GM18873 (cell line): ENCODE results near the gene SULF2.

Experiments
- ATAC-seq: cut with Tn5 transposase; IDR thresholded peaks from one replicate; pipeline ENCODE4 v1.9.1; 2021; ENCODE audit warnings: mild to moderate bottlenecking, moderate library complexity, moderate number of reproducible peaks; ENCODE audit not compliant: unreplicated experiment, low FRiP score

SULF2 gene

DNA sequence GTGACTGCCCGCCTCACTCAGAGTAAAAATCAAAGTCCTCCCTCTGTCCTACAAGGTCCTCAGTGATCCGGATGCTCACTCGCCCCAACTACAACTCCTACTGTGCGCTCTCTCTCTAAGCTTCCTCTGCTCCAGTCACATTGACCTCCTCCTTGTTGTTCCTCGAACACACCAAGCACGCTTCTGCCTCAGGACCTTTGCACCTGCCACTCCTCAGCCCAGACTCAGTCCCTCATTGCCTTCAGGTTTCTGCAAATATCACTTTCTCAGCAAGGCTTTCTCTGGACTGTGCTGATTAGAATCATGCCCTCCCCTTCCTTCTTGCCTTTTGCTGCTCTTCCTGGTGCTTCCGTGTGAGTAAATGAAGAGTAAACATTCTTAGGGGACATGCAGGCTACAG lies 41.6 kb downstream of the SULF2 start:
- ATAC-seq = no peak

- no peak for ATAC-seq
Measured at GRCh38 chr20:47741669-47742608, 43.3 kb downstream of the SULF2 start.

GRCh38 chr20:47740862-47741184 lies 44.5 kb downstream of the SULF2 start:
- ATAC-seq = no peak

DNA sequence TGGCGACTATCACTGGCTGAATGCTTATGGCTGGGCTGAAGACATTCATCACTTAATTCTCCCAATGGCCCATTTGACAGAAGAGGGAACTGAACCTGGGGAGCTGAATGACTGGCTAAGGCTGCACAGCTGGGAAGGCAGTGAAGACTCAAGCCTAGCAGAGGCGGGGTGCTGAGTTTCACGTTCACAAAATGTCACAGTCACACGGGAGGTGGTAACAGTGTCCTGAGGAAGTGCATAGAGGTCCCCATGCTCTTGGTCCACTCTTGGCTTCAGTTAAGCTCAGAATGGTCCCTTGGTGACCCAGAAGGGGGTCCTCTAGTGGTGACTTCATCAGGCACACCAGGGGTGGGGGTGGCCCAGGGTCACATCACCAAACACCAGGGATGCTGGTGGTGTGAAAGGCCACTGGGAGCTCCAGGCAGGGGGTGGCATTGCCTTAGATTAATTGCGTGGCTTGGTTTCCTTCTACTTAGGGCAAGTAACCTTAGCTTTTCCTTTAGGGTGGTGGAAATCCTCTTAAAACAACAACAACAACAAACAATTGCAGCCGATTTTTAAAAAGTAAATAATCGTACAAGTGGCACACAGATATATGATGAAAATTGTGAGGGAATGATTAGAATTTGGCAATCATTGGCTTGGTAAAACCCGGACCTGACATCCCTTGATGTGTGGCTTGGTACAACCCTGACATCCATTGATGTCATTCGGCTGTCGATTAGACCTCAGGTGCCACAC lies 45.0 kb downstream of the SULF2 start:
- no peak for ATAC-seq

DNA sequence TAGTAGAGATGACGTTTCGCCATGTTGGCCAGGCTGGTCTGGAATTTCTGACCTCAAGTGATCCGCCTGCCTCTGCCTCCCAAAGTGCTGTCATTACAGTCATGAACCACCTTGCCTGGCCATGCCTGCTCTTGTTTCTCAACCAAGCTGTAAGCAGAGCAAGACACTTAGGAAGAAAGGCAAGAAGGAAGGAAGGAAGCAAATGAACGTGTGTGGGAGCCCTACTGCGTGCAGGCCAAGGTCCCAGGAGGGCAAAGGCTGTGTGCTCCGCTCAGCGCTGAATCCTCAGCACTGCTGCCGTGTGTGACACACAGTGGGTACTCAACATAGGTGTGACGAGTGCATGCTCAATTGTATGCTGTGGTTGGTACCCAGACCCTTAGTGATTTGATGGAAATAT lies 47.4 kb downstream of the SULF2 start:
- no peak for ATAC-seq

DNA sequence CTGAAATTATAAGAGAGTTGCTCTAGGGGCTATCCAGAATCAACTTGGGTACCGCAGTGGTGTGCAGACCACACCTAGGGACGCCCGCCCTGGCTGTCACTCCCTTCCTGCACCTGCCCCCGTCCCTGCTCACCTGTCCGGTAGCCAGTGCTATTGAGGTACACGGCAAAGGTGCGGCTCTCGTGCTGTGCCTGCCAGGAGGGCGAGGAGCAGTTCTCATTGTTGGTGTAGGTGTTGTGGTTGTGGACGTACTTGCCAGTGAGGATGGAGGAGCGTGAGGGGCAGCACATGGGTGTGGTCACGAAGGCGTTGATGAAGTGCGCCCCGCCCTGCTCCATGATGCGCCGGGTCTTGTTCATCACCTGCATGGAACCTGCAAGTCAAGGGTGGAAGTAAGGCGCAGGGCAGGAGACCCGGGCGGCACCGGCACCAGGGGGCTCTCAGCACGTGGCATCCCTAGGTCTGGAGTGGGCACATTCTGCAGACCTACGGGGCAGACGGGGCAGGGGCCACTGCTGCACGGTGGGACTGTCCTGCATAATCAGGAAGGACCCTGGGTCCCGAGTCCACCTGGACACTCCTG lies 48.6 kb downstream of the SULF2 start:
- ATAC-seq = no peak

DNA sequence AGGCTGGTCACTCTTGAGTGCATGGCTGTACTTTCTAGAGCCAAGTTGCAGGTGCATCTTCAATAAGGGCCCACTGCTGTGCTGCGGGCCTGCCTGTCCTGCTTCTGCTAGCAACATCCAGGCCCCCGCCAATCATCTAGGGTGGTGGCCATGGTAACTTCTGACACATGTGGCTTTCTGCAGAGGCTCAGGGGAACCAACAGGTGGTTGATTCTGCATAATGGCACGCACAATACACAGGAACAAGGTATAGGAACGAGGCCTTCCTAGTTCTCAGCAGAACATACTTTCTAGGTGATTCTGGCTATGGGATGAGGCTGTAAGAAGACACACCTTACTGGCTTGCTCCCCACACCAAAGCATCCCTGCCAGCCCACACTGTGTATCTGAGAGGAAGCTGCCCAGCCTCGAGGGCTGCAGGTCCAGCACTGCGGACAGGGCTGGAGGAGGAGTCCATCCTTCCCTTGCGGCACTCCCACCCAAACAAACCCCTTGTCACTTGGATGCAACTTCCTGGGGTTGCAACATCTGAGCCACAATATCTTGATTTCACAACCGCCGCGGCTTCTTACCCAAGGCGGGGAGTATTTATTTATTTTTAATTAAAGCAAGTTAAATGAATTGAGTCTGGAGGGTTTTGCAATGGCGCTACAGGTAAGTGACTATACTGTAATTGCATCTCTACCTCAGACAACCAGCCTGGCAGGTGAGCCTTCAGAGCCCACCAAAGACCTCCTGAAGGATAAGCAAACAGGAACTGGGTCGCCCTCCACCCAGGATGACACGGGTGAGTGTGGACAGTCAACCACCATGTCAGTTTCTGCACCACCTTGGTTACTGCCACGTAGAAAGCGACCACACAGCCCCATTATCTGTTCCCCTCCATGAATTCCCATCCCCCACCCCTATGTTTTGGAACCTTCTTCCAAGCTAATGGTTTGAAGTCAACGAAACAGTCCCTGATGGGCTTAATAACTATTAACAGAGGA lies 49.6 kb downstream of the SULF2 start:
- ATAC-seq = no peak

DNA sequence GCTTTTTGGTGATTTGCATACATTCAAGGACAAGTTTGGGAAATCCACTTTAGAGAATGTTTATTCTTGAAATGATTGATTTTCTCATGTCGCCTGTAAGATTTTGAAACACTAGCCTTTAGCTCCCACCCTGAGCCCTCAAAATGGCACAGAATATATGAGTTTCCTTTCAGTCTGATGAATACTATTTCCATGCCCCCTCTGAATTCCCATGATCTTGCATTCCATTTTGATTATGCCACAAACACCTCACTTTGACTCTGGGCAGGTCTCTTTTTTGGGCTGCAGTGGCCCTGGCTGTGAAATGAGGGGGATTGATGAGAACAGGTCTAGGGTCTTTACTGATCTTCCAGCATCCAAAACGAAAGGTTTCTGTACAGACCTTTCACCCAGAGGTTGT lies 50.4 kb downstream of the SULF2 start:
- ATAC-seq = no peak

DNA sequence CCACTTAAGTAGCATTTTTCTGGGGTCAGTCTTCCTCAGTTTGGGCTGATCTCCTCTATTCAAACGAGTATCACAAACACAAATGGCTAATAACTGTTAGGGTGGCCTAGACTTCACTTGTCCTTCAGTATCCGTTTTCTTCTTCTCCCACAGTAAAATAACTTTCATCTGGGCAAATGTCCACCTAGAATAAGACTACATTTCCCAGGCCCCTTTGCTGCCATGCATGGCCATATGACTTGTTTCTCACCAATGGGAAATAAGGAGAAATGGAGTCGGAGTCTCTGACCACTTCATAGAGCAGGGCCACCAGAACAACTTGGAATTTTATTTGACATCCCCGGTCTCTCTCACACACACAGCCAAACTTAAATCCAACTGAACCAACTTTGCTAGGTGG lies 51.4 kb downstream of the SULF2 start:
- no peak for ATAC-seq

DNA sequence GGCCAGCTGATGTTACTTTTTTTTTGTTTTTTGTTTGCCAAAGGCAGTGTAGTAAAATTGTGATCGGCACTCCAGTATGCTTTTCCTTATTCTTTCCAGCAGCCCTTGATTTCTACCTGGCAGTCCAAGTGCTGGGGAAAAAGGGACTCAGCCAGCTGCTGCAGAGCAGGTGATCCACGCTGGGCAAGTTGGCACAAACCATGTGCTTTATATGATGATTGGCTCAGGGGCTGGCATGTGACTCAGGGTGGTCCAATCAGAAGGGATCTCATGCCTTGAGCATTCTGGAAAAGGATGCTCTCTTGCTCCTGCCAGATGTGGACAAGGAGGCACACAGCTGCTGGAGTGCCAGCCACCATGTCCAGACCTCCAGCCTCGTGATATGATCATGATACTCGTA lies 54.5 kb downstream of the SULF2 start:
- no peak for ATAC-seq

DNA sequence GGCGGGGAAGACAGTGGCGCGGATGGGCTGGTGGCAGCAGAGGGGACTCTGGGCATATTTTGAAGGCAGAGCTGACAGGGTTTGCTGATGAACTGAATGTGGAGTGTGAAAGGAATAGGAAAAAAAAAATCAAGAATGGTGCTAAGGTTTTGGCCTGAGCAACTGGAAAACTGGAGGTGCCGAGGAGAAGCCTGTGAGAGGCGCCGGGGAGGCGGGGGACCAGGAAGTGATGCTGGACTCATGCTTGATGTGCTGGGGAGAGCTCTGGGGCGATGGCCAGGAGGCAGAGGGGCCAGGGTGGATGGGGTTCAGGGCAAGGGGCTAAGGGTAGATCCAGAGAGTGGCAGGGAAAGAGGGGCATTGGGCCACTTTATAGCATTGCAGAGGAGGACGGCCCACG lies 55.8 kb downstream of the SULF2 start:
- ATAC-seq = no peak

- ATAC-seq = no peak
Measured at GRCh38 chr20:47727909-47728361, 57.3 kb downstream of the SULF2 start.

DNA sequence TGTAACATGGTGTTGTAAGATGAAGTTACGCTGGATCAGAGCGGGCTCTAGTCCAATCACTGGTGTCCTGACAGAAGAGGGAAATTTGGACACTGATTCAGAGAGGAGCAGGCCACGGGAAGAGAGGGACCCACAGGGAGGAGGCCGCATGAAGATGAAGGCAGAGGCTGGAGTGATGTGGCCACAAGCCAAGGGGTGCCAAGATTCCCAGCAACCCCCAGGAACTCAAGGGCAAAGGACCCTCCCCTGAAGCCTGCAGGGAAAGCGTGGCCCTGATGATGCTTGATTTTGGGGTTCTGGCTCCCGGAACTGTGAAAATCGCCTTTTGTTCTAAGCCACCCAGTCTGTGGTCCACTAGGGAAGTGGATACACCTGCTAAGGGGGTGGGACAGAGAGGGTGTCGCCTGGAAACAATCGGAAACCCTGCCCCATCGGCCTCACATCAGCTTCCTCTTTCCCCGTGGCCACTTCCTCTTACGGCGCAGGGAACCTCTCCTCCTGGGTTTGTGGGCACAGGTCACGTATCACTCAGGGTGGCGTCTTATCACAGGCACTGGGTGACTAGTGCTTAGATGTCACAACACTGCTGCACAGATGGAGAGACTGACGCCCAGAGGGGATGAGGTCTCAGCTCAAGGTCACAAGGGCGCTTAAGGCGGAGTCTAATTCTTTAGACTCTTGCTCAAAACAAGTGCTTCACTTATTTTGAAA lies 58.0 kb downstream of the SULF2 start:
- peak; percentile 76 for ATAC-seq

- ATAC-seq = no peak
Measured at GRCh38 chr20:47726632-47727031, 58.6 kb downstream of the SULF2 start.

GRCh38 chr20:47725248-47725973 lies 59.9 kb downstream of the SULF2 start:
- ATAC-seq = no peak

DNA sequence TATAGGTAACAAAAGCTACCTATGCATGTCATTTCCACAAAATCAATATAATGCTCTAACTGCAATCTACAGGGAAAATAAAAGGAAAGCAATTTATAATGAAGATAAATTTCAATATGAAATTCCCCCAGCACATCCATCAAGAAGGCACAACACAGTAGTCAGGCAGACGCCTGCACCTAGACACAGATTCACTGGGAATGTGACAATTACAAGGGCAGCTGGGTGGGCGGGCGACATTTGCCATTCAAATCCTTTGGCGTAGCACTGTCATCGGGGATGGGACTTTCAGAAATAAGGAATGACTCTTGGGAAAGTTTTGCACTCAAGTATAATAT lies 60.4 kb downstream of the SULF2 start:
- no peak for ATAC-seq

DNA sequence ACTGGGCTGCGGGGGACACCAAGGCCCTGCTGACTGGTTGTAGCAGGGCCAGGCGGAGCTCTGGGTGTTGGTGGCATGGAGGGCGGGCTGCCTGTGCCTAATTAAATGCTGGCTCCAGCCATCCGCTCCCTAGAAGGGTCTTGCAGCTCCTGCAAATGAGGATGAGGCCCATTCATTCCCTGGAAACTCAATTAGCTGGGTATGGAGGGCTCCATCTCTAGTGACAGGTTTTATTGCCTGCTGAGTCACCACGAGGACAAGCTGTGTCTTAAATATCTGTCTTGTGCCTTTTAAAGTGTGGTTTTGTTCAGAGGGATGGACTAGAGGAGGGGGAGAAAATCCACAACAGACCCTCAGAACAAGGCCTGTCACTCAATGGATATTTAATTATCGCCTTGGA lies 60.9 kb downstream of the SULF2 start:
- no peak for ATAC-seq

DNA sequence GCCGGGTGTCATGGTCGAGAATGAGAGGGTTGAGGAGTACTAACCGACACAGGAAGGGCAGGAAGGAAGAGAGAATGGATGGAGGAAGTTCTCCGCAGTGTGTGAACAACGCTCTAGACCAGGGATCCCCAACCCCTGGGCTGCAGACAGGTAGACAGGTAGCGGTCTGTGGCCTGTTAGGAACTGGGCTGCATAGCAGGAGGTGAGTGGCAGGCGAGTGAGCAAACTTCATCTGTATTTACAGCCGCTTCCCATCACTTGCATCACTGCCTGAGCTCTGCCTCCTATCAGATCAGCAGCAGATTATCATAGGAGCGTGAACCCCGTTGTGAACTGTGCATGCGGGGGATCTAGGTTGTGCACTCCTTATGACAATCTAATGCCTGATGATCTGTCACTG lies 62.0 kb downstream of the SULF2 start:
- ATAC-seq = no peak
